WTC11 (cell line): ENCODE measurements around the gene SLC4A8. TPM values are rescaled to one million over a fixed set of nuclear protein-coding genes. Genes with fewer than 3 reads are reported as not detected.

Experiments
- ATAC-seq: fragments of 200-7000 bp; cut with Tn5 transposase; 2 replicates; pipeline ENCODE4 v1.10.0; 2021; ENCODE audit warnings: mild to moderate bottlenecking, moderate library complexity
- Bru-seq: library from RNA; stranded (reverse); fragments of 400-500 nt; gene quantifications from one replicate; lab custom pipeline; 2021; lab: Mats Ljungman, UMichigan
- CTCF ChIA-PET: fragments of 300-600 bp; sonication (Branson Sonifier 250); formaldehyde crosslinking; loops from one replicate; lab custom pipeline; 2021; ENCODE audit warnings: antibody characterized with exemption; lab: Charles Lee
- POLR2A ChIA-PET: fragments of 350-600 bp; sonication (Branson Sonifier 250); formaldehyde crosslinking; loops from one replicate; lab custom pipeline; 2021; ENCODE audit warnings: antibody characterized with exemption; lab: Charles Lee
- DNase-seq: peaks from one replicate; pipeline ENCODE4 v3.0.0; 2021; ENCODE audit warnings: low spot score
- H3K27ac Mint-ChIP-seq: 2 replicates; pipeline ENCODE4 v1.8.0; 2021; ENCODE audit warnings: mixed read lengths
- H3K27me3 Mint-ChIP-seq: 2 replicates; pipeline ENCODE4 v1.8.0; 2021; ENCODE audit warnings: low read depth, mild to moderate bottlenecking, moderate library complexity, mixed read lengths
- H3K36me3 Mint-ChIP-seq: 2 replicates; pipeline ENCODE4 v1.8.0; 2021; ENCODE audit warnings: mixed read lengths
- H3K4me1 Mint-ChIP-seq: 2 replicates; pipeline ENCODE4 v1.8.0; 2022; ENCODE audit warnings: mixed read lengths
- H3K4me3 Mint-ChIP-seq: 2 replicates; pipeline ENCODE4 v1.8.0; 2021; ENCODE audit warnings: mild to moderate bottlenecking, moderate library complexity, mixed read lengths
- H3K9me3 Mint-ChIP-seq: 2 replicates; pipeline ENCODE4 v1.8.0; 2021; ENCODE audit warnings: mixed read lengths
- AR ChIP-seq: fragments of 250-450 bp; sonication (Bioruptor Pico); IDR thresholded peaks from 2 replicates; pipeline ENCODE4 v1.9.0; 2021; ENCODE audit warnings: mild to moderate bottlenecking
- CBFB ChIP-seq: sonication (generic); formaldehyde crosslinking; IDR thresholded peaks from 2 replicates; pipeline ENCODE4 v1.8.1; 2022; ENCODE audit warnings: mild to moderate bottlenecking, low read depth, missing genetic modification reagents
- EMX1 ChIP-seq: fragments of 250-450 bp; sonication (Bioruptor Pico); IDR thresholded peaks from 2 replicates; pipeline ENCODE4 v1.8.0; 2021; ENCODE audit warnings: mild to moderate bottlenecking
- FOXJ3 ChIP-seq: sonication (generic); formaldehyde crosslinking; IDR thresholded peaks from 2 replicates; pipeline ENCODE4 v1.9.0; 2021; ENCODE audit warnings: missing genetic modification reagents, mild to moderate bottlenecking, borderline replicate concordance
- FOXK1 ChIP-seq: sonication (generic); formaldehyde crosslinking; IDR thresholded peaks from 2 replicates; pipeline ENCODE4 v1.8.0; 2022; ENCODE audit warnings: mild to moderate bottlenecking, moderate library complexity, missing genetic modification reagents
- HMGA2 ChIP-seq: fragments of 250-450 bp; sonication (Bioruptor Pico); IDR thresholded peaks from 2 replicates; pipeline ENCODE4 v1.4.0; 2021; ENCODE audit warnings: mild to moderate bottlenecking, moderate library complexity
- JAZF1 ChIP-seq: fragments of 250-450 bp; sonication (Bioruptor Pico); IDR thresholded peaks from 2 replicates; pipeline ENCODE4 v1.9.0; 2021; ENCODE audit warnings: moderate library complexity, mild to moderate bottlenecking, inconsistent platforms
- JUN ChIP-seq: sonication (generic); formaldehyde crosslinking; IDR thresholded peaks from 2 replicates; pipeline ENCODE4 v1.8.0; 2023; ENCODE audit warnings: mild to moderate bottlenecking, missing genetic modification reagents
- NFE2L1 ChIP-seq: sonication (generic); formaldehyde crosslinking; IDR thresholded peaks from 2 replicates; pipeline ENCODE4 v1.8.1; 2023; ENCODE audit warnings: missing genetic modification reagents
- NR1H2 ChIP-seq: sonication (generic); formaldehyde crosslinking; IDR thresholded peaks from 2 replicates; pipeline ENCODE4 v1.9.0; 2021; ENCODE audit warnings: mild to moderate bottlenecking, moderate library complexity, missing genetic modification reagents
- NR3C1 ChIP-seq: sonication (generic); formaldehyde crosslinking; conservative IDR thresholded peaks from 2 replicates; pipeline ENCODE4 v1.8.1; 2023; ENCODE audit warnings: low read depth, mild to moderate bottlenecking, missing genetic modification reagents
- RELA ChIP-seq: sonication (generic); formaldehyde crosslinking; IDR thresholded peaks from 2 replicates; pipeline ENCODE4 v1.8.1; 2022; ENCODE audit warnings: missing genetic modification reagents, mild to moderate bottlenecking, borderline replicate concordance
- RORB ChIP-seq: fragments of 250-450 bp; sonication (Bioruptor Pico); IDR thresholded peaks from 2 replicates; pipeline ENCODE4 v1.9.0; 2021; ENCODE audit warnings: mild to moderate bottlenecking
- SOX15 ChIP-seq: fragments of 250-450 bp; sonication (Bioruptor Pico); IDR thresholded peaks from 2 replicates; pipeline ENCODE4 v1.9.0; 2021; ENCODE audit warnings: mild to moderate bottlenecking
- SP1 ChIP-seq: sonication (generic); formaldehyde crosslinking; conservative IDR thresholded peaks from 2 replicates; pipeline ENCODE4 v1.8.1; 2022; ENCODE audit warnings: missing genetic modification reagents
- ZNF219 ChIP-seq: sonication (generic); formaldehyde crosslinking; IDR thresholded peaks from 2 replicates; pipeline ENCODE4 v1.8.0; 2023; ENCODE audit warnings: missing genetic modification reagents, mild to moderate bottlenecking, borderline replicate concordance
- ZNF317 ChIP-seq: sonication (generic); formaldehyde crosslinking; IDR thresholded peaks from 2 replicates; pipeline ENCODE4 v1.8.1; 2023; ENCODE audit warnings: low read depth, mild to moderate bottlenecking, moderate library complexity, missing genetic modification reagents, borderline replicate concordance
- ZNF416 ChIP-seq: fragments of 250-450 bp; sonication (Bioruptor Pico); IDR thresholded peaks from 2 replicates; pipeline ENCODE4 v1.9.0; 2021; ENCODE audit warnings: mild to moderate bottlenecking, inconsistent platforms
- long read RNA-seq, 3 experiments: library from RNA in 1 of 3; library from capped mRNA in 1 of 3; library from polyadenylated mRNA in 1 of 3; unstranded in 2 of 3; stranded (forward) in 1 of 3; transcript quantifications; one replicate each; pipeline ENCODE4 v2.0.0, GENCODE V29; 2021
- total RNA-seq: library from RNA; stranded (reverse); gene quantifications from 3 replicates; pipeline ENCODE4 v1.2.3, GENCODE V29; 2021
- TF ChIP-seq, protein P1 (sequence below): sonication (generic); formaldehyde crosslinking; IDR thresholded peaks from 2 replicates; pipeline ENCODE4 v1.8.1; 2022; ENCODE audit warnings: mild to moderate bottlenecking, moderate library complexity, missing genetic modification reagents
- TF ChIP-seq, protein P2 (sequence below): fragments of 250-450 bp; sonication (Bioruptor Pico); IDR thresholded peaks from 2 replicates; pipeline ENCODE4 v1.9.0; 2021; ENCODE audit warnings: mild to moderate bottlenecking, borderline replicate concordance
- TF ChIP-seq, protein P3 (sequence below): sonication (generic); formaldehyde crosslinking; IDR thresholded peaks from 2 replicates; pipeline ENCODE4 v1.8.0; 2022; ENCODE audit warnings: mild to moderate bottlenecking, missing genetic modification reagents
- TF ChIP-seq, protein P4 (sequence below): fragments of 250-450 bp; sonication (Bioruptor Pico); IDR thresholded peaks from 2 replicates; pipeline ENCODE4 v2.1.2; 2022; ENCODE audit warnings: mild to moderate bottlenecking, moderate library complexity
- TF ChIP-seq, protein P5 (sequence below): sonication (generic); formaldehyde crosslinking; IDR thresholded peaks from 2 replicates; pipeline ENCODE4 v1.8.0; 2022; ENCODE audit warnings: mild to moderate bottlenecking, missing genetic modification reagents

SLC4A8 gene
- total RNA-seq, result 13.1 to 23.5 TPM (median 16.9 TPM) in 3 replicates
- Bru-seq, nascent RNA, result percentile 63 among the genes with signal in this experiment
- long read RNA-seq, experiment 1, full-length matches to known transcripts, result 3 of 52 reads
- long read RNA-seq, experiment 1, partial matches to known transcripts, result 31 of 52 reads
- long read RNA-seq, experiment 1, other reads (novel, unspliced or antisense), result 18 of 52 reads
- long read RNA-seq, experiment 2, partial matches to known transcripts, result 4 of 13 reads
- long read RNA-seq, experiment 2, other reads (novel, unspliced or antisense), result 9 of 13 reads
- long read RNA-seq, experiment 3, partial matches to known transcripts, result 5 of 6 reads
- long read RNA-seq, experiment 3, other reads (novel, unspliced or antisense), result 0 of 6 reads

DNA sequence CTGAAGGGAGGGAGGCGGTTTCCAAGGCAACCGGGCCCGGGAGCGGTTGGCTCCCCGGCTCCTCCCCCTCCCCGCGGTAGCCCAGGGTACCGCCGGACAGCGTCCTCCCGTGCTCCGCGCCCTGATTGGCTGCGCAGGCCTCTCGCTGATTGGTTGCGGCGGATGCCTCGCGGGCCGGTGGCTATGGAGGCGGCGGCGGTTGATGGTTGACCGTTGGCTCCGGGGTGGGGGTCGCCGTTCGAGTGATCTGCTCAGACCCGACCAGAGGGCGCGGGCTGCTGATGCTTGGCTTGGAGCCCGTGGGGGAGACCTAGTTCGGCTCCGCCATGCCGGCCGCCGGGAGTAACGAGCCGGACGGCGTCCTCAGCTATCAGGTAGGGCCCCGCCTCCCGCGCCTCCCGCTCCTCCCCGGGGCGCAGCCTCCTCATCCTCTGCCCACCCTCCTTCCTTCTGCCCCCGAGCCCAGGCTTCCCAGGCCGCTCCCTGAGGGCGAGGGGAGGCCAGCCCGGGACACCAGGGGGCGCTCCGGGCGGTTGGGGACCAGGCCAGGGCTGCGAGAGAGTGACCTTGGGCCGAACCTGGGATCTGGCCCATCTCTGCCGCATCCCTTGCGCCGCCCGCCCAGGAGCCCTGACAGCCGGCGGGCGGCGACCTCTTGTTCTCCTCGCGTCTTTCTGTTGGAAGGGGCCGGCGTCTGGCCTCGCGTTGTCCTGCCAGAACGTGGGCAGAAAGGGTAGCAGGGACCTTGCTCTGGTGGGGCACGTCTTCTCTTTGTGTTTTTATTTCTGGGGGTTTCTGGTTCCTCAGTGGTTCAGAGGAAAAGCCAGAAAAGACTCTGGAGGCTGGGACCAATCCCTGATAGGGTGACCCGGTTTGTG is at the start of gene SLC4A8:
Gene SLC4A8, plus strand, starts transcription at position 170 of the 878 bp plus-strand sequence. Its CDS starts 157 bp downstream, at position 327.
- DNase-seq (peak; percentile 99), ATAC-seq (peak; percentile 92)
- Mint-ChIP-seq H3K4me3 (peak within 1 kb of the TSS; percentile 77), H3K27me3 (no peaks in the 10 kb centered on the region), H3K27ac (no peak within 1 kb of the TSS), H3K9me3 (no peaks in the 10 kb centered on the region), H3K36me3 (no peaks in the 10 kb centered on the region), H3K4me1 (peaks cover 38% of the 10 kb centered on the region)
- ChIA-PET CTCF (interaction anchor here (0.6 to 3.2 kb wide), 18 partner anchors 8 to 599 kb away, joined by 3 to 20 read pairs (median 4); partner anchors contain the start of genes ANKRD33 and GALNT6), POLR2A (no interaction called here)
- TF ChIP-seq AR (peak; percentile 11; the same call in 1 of the 2 replicates), SOX15 (CRISPR knock-in tag) (no peak), EMX1 (CRISPR knock-in tag) (no peak), RELA (CRISPR knock-in tag) (no peak), RORB (CRISPR knock-in tag) (no peak), CBFB (CRISPR knock-in tag) (no peak), NR1H2 (CRISPR knock-in tag) (no peak), JAZF1 (no peak), JUN (CRISPR knock-in tag) (no peak), FOXK1 (CRISPR knock-in tag) (peak; percentile 49; the same call in 1 of the 2 replicates), NR3C1 (CRISPR knock-in tag) (no peak), SP1 (peak; percentile 67), NFE2L1 (peak; percentile 45; the same call in 1 of the 2 replicates), ZNF317 (CRISPR knock-in tag) (0 out of 2 replicates have a peak, but pooled peaks have one; percentile 11), HMGA2 (no peak), ZNF416 (CRISPR knock-in tag) (0 out of 2 replicates have a peak, but pooled peaks have one; percentile 82), ZNF219 (CRISPR knock-in tag) (no peak), FOXJ3 (CRISPR knock-in tag) (no peak)
- TF ChIP-seq, protein P1, sequence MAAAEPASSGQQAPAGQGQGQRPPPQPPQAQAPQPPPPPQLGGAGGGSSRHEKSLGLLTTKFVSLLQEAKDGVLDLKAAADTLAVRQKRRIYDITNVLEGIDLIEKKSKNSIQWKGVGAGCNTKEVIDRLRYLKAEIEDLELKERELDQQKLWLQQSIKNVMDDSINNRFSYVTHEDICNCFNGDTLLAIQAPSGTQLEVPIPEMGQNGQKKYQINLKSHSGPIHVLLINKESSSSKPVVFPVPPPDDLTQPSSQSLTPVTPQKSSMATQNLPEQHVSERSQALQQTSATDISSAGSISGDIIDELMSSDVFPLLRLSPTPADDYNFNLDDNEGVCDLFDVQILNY (CRISPR knock-in tag), result peak; percentile 74; the same call in 1 of the 2 replicates
- TF ChIP-seq, protein P2, sequence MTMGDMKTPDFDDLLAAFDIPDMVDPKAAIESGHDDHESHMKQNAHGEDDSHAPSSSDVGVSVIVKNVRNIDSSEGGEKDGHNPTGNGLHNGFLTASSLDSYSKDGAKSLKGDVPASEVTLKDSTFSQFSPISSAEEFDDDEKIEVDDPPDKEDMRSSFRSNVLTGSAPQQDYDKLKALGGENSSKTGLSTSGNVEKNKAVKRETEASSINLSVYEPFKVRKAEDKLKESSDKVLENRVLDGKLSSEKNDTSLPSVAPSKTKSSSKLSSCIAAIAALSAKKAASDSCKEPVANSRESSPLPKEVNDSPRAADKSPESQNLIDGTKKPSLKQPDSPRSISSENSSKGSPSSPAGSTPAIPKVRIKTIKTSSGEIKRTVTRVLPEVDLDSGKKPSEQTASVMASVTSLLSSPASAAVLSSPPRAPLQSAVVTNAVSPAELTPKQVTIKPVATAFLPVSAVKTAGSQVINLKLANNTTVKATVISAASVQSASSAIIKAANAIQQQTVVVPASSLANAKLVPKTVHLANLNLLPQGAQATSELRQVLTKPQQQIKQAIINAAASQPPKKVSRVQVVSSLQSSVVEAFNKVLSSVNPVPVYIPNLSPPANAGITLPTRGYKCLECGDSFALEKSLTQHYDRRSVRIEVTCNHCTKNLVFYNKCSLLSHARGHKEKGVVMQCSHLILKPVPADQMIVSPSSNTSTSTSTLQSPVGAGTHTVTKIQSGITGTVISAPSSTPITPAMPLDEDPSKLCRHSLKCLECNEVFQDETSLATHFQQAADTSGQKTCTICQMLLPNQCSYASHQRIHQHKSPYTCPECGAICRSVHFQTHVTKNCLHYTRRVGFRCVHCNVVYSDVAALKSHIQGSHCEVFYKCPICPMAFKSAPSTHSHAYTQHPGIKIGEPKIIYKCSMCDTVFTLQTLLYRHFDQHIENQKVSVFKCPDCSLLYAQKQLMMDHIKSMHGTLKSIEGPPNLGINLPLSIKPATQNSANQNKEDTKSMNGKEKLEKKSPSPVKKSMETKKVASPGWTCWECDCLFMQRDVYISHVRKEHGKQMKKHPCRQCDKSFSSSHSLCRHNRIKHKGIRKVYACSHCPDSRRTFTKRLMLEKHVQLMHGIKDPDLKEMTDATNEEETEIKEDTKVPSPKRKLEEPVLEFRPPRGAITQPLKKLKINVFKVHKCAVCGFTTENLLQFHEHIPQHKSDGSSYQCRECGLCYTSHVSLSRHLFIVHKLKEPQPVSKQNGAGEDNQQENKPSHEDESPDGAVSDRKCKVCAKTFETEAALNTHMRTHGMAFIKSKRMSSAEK (CRISPR knock-in tag), result no peak
- TF ChIP-seq, protein P3, sequence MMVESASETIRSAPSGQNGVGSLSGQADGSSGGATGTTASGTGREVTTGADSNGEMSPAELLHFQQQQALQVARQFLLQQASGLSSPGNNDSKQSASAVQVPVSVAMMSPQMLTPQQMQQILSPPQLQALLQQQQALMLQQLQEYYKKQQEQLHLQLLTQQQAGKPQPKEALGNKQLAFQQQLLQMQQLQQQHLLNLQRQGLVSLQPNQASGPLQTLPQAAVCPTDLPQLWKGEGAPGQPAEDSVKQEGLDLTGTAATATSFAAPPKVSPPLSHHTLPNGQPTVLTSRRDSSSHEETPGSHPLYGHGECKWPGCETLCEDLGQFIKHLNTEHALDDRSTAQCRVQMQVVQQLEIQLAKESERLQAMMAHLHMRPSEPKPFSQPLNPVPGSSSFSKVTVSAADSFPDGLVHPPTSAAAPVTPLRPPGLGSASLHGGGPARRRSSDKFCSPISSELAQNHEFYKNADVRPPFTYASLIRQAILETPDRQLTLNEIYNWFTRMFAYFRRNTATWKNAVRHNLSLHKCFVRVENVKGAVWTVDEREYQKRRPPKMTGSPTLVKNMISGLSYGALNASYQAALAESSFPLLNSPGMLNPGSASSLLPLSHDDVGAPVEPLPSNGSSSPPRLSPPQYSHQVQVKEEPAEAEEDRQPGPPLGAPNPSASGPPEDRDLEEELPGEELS, result peak; percentile 61; the same call in 1 of the 2 replicates
- TF ChIP-seq, protein P4, sequence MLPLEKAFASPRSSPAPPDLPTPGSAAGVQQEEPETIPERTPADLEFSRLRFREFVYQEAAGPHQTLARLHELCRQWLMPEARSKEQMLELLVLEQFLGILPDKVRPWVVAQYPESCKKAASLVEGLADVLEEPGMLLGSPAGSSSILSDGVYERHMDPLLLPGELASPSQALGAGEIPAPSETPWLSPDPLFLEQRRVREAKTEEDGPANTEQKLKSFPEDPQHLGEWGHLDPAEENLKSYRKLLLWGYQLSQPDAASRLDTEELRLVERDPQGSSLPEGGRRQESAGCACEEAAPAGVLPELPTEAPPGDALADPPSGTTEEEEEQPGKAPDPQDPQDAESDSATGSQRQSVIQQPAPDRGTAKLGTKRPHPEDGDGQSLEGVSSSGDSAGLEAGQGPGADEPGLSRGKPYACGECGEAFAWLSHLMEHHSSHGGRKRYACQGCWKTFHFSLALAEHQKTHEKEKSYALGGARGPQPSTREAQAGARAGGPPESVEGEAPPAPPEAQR (CRISPR knock-in tag), result no peak
- TF ChIP-seq, protein P5, sequence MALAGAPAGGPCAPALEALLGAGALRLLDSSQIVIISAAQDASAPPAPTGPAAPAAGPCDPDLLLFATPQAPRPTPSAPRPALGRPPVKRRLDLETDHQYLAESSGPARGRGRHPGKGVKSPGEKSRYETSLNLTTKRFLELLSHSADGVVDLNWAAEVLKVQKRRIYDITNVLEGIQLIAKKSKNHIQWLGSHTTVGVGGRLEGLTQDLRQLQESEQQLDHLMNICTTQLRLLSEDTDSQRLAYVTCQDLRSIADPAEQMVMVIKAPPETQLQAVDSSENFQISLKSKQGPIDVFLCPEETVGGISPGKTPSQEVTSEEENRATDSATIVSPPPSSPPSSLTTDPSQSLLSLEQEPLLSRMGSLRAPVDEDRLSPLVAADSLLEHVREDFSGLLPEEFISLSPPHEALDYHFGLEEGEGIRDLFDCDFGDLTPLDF (CRISPR knock-in tag), result no peak
